Pancreas (tissue), 10 donors: ENCODE measurements around the gene DOCK4. TPM values are rescaled to one million over a fixed set of nuclear protein-coding genes. Genes with fewer than 3 reads are reported as not detected.

Experiments used
- ATAC-seq, 4 donors: fragments of 200-7000 bp; cut with Tn5 transposase; one replicate each; pipeline versions ENCODE4 v1.8.0 to v1.9.1; 2020; ENCODE audit warnings: mild to moderate bottlenecking in 4 of 4, moderate library complexity in 4 of 4
- DNase-seq, 6 donors: peaks; one replicate each; pipeline ENCODE4 v3.0.0-alpha.2; 2020
- FAIRE-seq: peaks from 2 replicates; lab custom pipeline; 2012; peaks lifted over from hg19 to GRCh38; lab: Jason Lieb, UNC
- H3K27ac ChIP-seq, 4 donors: fragments of 200-600 bp; sonication (generic); 1 replicate in 3 of 4; 2 replicates in 1 of 4; pipeline versions ENCODE4 v1.5.0 to v1.8.0; 2020
- H3K27me3 ChIP-seq, 4 donors: fragments of 200-600 bp; one replicate each; pipeline ENCODE4 v1.8.0; 2021
- H3K36me3 ChIP-seq, 3 donors: fragments of 200-600 bp; sonication (generic) in 1 of 3; one replicate each; pipeline versions ENCODE4 v1.5.0 to v1.8.0; 2020 to 2021
- H3K4me1 ChIP-seq, 3 donors: fragments of 200-600 bp; one replicate each; pipeline ENCODE4 v1.8.0; 2021
- H3K4me3 ChIP-seq, 4 donors: fragments of 200-600 bp; sonication (generic) in 2 of 4; one replicate each; pipeline versions ENCODE4 v1.5.0 to v1.8.0; 2020 to 2021
- H3K9me3 ChIP-seq, 4 donors: fragments of 200-600 bp; one replicate each; pipeline ENCODE4 v1.8.0; 2021
- WGBS, 2 donors: extraction: QIAGEN DNeasy Blood & Tissue Kit; methylation state at CpG; one replicate each; pipeline ENCODE4 v1.1.7; 2013; 5-methylcytosine and 5-hydroxymethylcytosine counted together
- intact Hi-C, 3 donors: fragments of 100-400 bp; cut with DNase I; formaldehyde crosslinking; loops; one replicate each; pipeline versions ENCODE4 v1.11.1 to v1.14.2; 2022
- polyA plus RNA-seq, 2 donors: library from polyadenylated mRNA; stranded (reverse); fragments of 200-250 nt; gene quantifications; one replicate each; pipeline ENCODE4 v1.2.3, GENCODE V29; 2013
- total RNA-seq, 6 donors: library from RNA; stranded (reverse); fragmentation: NEBNext Ultra II Directional in 4 of 6; extraction: Animal tissue kit (Norgen Biotek cat#: 25700) in 4 of 6; gene quantifications; one replicate each; pipeline versions ENCODE4 v1.2.1 to v1.2.4, GENCODE V29; 2021 to 2023
- TF ChIP-seq, protein P1 (sequence below), 4 donors: fragments of 200-600 bp; sonication (generic) in 3 of 4; IDR thresholded peaks; one replicate each; pipeline versions ENCODE4 v1.5.0 to v1.8.0; 2021; ENCODE audit warnings: antibody characterized with exemption in 4 of 4
- donor health status: healthy with polysubstance abuse.
- donor health status: DM: no; HTN: no; CAD: no; lungs with moderate emphysema.
- donor health status: DM: no; HTN: no; CAD: no.
- donor health status: control.
- donor health status: control.
- donor health status: Bipolar disorder and iron deficiency.
- donor health status: DM: yes; HTN: yes; CAD: no.
- donor health status: DM: no; HTN: no; CAD: no.
- donor health status: DM: no; HTN: no; CAD: no.
- donor health status: DM: yes; HTN: yes; CAD: no.

DOCK4 gene
- total and polyA plus RNA-seq, 8 donors: 5.4 to 15.5 (median 6.1) TPM

DNA sequence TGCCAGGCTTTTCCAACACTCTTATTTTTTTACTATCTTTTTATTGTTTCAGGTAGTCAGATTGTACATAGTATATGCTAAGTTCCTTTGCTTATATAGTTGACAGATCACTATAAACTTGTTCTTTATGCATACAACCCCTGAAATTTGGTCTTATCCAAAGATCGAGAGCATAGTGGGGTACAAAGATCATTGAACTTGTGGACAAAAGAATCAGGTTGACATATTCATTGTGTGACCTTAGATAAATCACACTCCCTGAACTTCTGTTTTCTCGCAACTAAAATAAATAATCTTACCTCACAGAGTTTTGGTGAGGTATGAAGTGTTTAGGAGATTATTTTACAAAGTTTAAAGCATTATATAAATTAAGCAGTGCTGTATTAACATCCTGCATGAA is 22.4 kb upstream of the DOCK4 start:
- FAIRE-seq (no peak), ATAC-seq (no peak), DNase-seq (no peak)
- H3K4me1 ChIP-seq: peaks cover 0 to 13% (median 3%) of the 10 kb centered on the region in 3 donors
- H3K27ac ChIP-seq: no peak overlapping the region
- no peaks in the 10 kb centered on the region for H3K9me3 ChIP-seq
- H3K4me3 ChIP-seq: no peak overlapping the region
- no peaks in the 10 kb centered on the region for H3K36me3 ChIP-seq
- TF ChIP-seq, protein P1, sequence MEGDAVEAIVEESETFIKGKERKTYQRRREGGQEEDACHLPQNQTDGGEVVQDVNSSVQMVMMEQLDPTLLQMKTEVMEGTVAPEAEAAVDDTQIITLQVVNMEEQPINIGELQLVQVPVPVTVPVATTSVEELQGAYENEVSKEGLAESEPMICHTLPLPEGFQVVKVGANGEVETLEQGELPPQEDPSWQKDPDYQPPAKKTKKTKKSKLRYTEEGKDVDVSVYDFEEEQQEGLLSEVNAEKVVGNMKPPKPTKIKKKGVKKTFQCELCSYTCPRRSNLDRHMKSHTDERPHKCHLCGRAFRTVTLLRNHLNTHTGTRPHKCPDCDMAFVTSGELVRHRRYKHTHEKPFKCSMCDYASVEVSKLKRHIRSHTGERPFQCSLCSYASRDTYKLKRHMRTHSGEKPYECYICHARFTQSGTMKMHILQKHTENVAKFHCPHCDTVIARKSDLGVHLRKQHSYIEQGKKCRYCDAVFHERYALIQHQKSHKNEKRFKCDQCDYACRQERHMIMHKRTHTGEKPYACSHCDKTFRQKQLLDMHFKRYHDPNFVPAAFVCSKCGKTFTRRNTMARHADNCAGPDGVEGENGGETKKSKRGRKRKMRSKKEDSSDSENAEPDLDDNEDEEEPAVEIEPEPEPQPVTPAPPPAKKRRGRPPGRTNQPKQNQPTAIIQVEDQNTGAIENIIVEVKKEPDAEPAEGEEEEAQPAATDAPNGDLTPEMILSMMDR (IDR thresholded peaks at IDR 0.05): no peak
- intact Hi-C loops: no loop called here
- H3K27me3 ChIP-seq: no peaks in the 10 kb centered on the region
- 41 to 45% methylated on average over 2 of the region's 2 CpGs for WGBS, 2 donors

DNA sequence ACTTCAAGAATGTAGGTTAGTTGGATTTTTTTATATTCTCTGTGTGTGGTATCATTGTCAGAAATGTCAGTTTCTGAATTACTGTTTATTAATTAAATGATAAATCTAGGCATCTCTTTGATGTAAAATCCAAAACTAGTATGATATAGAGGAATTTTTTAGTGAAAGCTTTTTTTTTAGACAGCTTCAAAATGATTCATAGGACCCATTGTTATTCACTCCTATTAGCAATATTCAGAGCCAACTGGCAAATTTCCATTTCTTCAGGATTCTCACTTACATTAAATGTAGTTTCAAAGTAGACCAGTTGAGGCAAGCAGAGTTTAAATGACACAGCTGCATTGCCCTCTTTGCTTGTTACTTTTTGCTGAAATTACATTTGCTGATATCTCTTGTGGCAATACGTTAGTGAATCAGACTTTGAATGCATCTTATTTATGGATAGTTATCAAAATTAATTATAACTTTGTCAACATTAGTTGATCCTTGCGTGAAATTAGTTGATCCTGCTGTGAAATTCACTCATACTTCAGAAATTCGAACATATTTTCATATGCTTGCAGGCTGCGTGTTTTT is 20.6 kb upstream of the DOCK4 start:
- no peak for FAIRE-seq
- ATAC-seq: no peak
- intact Hi-C loops: no loop called here

DNA sequence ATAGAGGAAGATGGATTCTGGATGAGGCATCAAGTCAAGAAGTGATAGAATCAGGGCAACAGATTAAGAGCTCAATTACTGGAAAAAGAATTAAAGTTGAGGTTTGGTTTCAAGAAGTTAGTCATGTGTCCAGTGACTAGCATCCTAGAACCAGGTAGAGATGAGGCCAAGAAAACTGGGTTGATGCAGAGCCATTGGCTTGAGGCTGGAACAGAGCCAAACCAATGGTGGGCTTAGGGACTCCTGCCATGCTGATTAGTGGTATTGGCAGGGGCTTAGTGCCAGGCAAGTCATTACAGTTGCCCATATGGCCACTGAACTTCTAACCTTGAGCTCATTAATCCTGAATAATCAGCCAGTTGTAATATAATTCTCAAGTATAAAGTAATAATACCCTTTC is 18.8 kb upstream of the DOCK4 start:
- no peak for ATAC-seq
- no peaks in the 10 kb centered on the region for H3K27me3 ChIP-seq
- no peak for FAIRE-seq
- no peak overlapping the region for H3K4me3 ChIP-seq
- H3K9me3 ChIP-seq: no peaks in the 10 kb centered on the region
- H3K4me1 ChIP-seq: peaks cover 0 to 13% (median 3%) of the 10 kb centered on the region in 3 donors
- TF ChIP-seq, protein P1 (IDR thresholded peaks at IDR 0.05): no peak
- no peak for DNase-seq
- intact Hi-C loops: no loop called here
- H3K27ac ChIP-seq: no peak overlapping the region
- H3K36me3 ChIP-seq: no peaks in the 10 kb centered on the region

More for the DNA sequence above, 20.6 kb upstream of the DOCK4 start:
- Histone ChIP-seq H3K27me3 (no peaks in the 10 kb centered on the region), H3K9me3 (no peaks in the 10 kb centered on the region), H3K4me3 (no peak overlapping the region), H3K4me1 (peaks cover 0 to 13% (median 3%) of the 10 kb centered on the region in 3 donors), H3K36me3 (no peaks in the 10 kb centered on the region), H3K27ac (no peak overlapping the region)
- TF ChIP-seq, protein P1 (IDR thresholded peaks at IDR 0.05): no peak
- WGBS, 2 donors: 95 to 96% methylated on average over 4 of the region's 4 CpGs
- no peak for DNase-seq

DNA sequence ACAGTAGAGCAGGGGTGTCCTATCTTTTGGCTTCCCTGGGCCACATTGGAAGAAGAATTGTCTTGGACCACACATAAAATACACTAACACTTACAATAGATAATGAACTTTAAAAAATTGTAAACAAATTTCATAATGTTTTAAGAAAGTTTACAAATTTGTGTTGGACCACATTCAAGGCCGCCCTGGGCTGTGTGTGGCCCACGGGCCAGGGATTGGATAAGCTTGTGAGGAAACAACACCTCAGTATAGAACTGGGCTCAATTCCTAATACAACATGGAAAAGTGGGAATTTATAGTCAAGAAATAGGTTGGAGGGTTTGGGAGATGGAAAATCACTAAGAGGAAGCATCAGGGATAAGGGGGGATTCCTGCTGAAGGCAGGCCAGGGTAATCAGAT is 18.0 kb upstream of the DOCK4 start:
- 48 to 50% methylated on average over 2 of the region's 2 CpGs for WGBS, 2 donors
- no peak for DNase-seq
- Histone ChIP-seq H3K27ac (peak overlapping the region in 1 of 4 donors; percentile 3), H3K27me3 (no peaks in the 10 kb centered on the region), H3K4me1 (peaks cover 0 to 13% (median 3%) of the 10 kb centered on the region in 3 donors), H3K9me3 (no peaks in the 10 kb centered on the region), H3K4me3 (no peak overlapping the region), H3K36me3 (no peaks in the 10 kb centered on the region)
- FAIRE-seq: no peak
- intact Hi-C loops: no loop called here
- TF ChIP-seq, protein P1 (IDR thresholded peaks at IDR 0.05): no peak
- ATAC-seq: peak; percentile 63 to 88 (median 76)

DNA sequence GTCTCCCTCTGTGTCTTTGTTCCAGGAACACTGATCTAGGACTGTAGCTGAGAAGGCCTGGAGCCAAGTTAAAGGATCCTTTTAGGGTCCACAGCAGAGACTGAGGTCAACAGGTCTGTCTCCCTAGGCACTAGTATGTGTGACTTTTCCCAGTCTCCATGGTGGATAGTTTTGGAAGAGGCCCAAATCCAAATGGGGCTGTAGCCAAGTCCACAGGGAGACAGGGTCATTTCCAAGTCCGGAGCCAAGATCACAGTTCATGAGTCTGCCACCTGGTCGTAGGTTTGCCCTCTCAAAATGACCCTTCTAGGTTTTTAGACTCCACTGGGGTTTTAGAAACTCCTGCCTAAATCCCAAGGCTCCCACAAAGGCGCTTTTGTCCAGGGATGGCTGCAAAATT is 17.1 kb upstream of the DOCK4 start:
- TF ChIP-seq, protein P1 (IDR thresholded peaks at IDR 0.05): no peak
- intact Hi-C loops: no loop called here
- no peak for DNase-seq
- FAIRE-seq: no peak
- peak overlapping the region in 1 of 4 donors; percentile 3 for H3K27ac ChIP-seq
- H3K27me3 ChIP-seq: no peaks in the 10 kb centered on the region
- H3K36me3 ChIP-seq: no peaks in the 10 kb centered on the region
- 43 to 44% methylated on average over 3 of the region's 3 CpGs for WGBS, 2 donors
- no peaks in the 10 kb centered on the region for H3K9me3 ChIP-seq
- ATAC-seq: peak in 3 of 4 donors; percentile 35 to 69 (median 53)
- H3K4me3 ChIP-seq: no peak overlapping the region
- H3K4me1 ChIP-seq: peaks cover 0 to 13% (median 3%) of the 10 kb centered on the region in 3 donors
